NOMO-1 treated with dmso at 0.1 percent for 144 hours (cell line): ENCODE measurements around the gene ZNF10.
A peak's percentile ranks its signal among the peaks of the same experiment; 100 is the strongest.

ENCODE experiments used
- DNase-seq: peaks from one replicate; lab custom pipeline; 2025; ENCODE audit not compliant: unreplicated experiment; lab: John Stamatoyannopoulos, UW

ZNF10 gene

DNA sequence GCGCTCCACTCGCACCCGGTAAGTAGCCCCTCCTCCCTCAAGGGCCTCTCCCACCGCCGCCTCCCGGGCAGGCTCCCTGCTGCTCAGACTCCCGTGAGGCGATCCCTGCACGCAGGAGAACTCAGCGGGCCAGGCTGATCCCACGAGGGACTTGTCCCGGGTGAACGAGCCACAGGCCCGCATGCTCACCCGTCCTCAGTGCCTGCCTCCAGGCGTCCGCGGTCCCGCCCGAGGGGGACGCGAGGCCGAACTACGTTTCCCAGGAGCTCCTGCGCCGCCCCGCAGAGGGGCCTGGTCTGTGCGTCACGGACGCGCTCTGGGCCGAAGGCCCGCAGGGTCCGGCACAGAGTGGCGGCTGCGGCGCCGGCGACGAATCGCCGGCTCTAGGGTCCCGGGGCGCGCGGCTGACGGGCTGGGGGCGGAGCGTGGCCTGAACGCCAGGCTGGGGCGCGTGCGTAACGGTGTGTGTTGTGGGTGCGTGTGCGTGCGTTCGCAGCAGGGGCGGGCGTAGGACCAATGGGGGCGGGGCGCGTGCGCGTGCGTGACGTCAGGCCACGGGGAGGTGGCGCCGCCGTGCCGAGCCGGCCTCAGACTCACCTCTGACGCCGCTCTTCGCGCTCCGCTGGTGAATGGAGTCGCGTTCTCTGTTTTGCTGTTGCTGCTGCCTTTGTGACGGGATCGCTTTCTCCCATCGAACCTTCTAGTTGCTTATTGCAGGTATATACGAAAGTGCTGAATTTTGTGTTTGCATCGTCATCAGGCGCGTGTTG is at the start of gene ZNF10, which contains the start of gene ZNF891:
Gene ZNF10, plus strand, starts transcription at position 590 of the 770 bp plus-strand sequence. CDS start 13,866 bp downstream, outside the sequence.
Gene ZNF891, minus strand, starts transcription at position 237 of the 770 bp plus-strand sequence. CDS start 8,356 bp downstream, outside the sequence.
- DNase-seq, result peak; percentile 93

GRCh38 chr12:133081159-133081780 is 49.2 kb upstream of the ZNF10 start:
- peak; percentile 56 for DNase-seq

DNA sequence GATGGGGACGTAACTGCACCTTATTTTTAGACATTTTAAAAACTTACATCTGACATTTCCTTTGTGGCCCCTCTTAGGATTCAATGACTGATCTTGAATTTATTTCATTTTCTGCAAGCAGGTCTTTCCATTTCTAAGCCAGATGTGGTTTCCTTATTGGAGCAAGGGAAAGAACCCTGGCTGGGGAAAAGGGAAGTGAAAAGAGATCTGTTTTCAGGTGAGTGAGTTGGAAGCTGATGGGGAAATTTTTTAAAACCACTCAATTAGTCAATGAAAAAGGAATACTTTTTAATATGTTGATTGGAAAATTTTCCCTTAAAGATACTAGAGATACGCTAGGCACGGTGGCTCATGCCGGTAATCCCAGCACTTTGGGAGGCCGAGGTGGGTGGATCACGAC is 47.1 kb upstream of the ZNF10 start:
- no peak for DNase-seq

- DNase-seq, result no peak
Measured at GRCh38 chr12:133105620-133106019, 24.8 kb upstream of the ZNF10 start.

DNA sequence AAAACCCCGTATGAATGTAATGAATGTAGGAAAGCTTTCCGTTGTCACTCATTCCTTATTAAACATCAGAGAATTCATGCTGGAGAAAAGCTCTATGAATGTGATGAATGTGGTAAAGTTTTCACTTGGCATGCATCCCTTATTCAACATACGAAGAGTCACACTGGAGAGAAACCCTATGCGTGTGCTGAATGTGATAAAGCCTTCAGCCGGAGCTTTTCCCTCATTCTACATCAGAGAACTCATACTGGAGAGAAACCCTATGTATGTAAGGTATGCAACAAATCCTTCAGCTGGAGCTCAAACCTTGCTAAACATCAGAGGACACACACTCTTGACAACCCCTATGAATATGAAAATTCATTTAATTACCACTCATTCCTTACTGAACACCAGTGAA is 24.2 kb upstream of the ZNF10 start:
- no peak for DNase-seq

- DNase-seq, result no peak
Measured at GRCh38 chr12:133107121-133107520, 23.3 kb upstream of the ZNF10 start.

- no peak for DNase-seq
Measured at GRCh38 chr12:133108150-133108549, 22.3 kb upstream of the ZNF10 start.

GRCh38 chr12:133120385-133121191 is 9.8 kb upstream of the ZNF10 start:
- no peak for DNase-seq

- no peak for DNase-seq
Measured at GRCh38 chr12:133124674-133125073, 5.8 kb upstream of the ZNF10 start.

GRCh38 chr12:133129368-133130037 is 924 bp upstream of the ZNF10 start:
- DNase-seq, result no peak

- DNase-seq, result no peak
Measured at GRCh38 chr12:133130808-133131128, 341 bp downstream of the ZNF10 start.

- no peak for DNase-seq
Measured at GRCh38 chr12:133135747-133136146, 5.3 kb downstream of the ZNF10 start.

- no peak for DNase-seq
Measured at GRCh38 chr12:133145981-133146380, 15.6 kb downstream of the ZNF10 start.

- DNase-seq, result no peak
Measured at GRCh38 chr12:133156125-133156690, 25.8 kb downstream of the ZNF10 start.

GRCh38 chr12:133165776-133166175 is 35.3 kb downstream of the ZNF10 start:
- no peak for DNase-seq

DNA sequence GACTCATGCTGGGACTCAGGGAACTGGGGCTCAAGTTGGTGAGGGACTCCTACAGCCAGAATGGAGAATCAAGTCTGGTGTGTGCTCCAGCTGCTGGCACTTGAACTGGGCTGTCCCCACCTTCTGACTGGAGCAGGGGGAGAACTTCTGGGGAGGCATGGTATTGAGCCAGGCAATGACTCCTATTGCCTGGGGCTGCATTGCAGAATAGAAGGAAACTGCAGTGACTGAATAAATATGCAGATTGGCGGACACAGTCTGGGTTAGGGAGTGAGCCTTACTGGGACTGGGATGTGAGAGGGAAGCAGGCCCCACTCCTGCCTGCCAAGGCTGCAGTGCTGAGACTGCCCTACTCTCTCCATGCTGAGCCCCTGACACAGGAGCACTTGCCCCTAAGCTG is 42.1 kb downstream of the ZNF10 start:
- no peak for DNase-seq

- no peak for DNase-seq
Measured at GRCh38 chr12:133174901-133175300, 44.5 kb downstream of the ZNF10 start.

GRCh38 chr12:133180669-133181068 is 50.2 kb downstream of the ZNF10 start:
- DNase-seq, result no peak

DNA sequence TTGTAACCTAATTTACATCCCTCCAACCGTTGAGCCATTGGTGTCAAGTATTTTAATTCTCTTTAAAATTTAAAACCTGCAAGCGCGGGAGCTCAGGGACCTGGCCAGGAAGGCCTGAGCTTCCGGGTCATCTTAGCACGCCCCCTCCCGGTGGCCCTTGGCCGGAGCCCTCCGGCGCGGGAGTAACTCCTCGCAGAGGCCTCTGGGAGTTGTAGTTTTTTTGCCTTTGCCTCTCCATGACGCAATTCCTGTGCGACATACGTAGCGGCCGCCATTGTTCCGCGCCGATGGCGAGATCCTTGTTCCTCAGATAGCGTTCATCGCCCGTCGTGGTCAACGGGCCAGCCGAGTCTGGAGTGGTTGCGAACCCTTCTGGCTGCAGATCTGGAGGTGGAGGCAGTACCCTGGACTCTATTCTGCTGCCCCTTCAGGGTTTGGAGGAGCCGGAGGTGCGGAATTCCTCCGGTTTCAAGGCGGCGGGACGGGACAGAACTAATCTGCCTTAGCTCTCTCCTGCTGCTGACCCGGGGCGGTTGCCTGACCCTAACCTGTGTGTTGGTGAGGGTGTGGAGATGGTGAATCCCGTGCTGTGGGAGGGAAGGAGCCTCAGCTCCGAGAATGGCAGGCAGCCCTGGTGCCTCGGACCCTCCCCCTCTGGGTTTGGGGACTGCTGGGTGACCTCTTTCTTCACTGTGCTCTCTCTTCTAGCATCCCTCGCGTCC is 51.0 kb downstream of the ZNF10 start, which contains the start of gene ZNF268:
Gene ZNF268, plus strand, starts transcription at position 258 of the 722 bp plus-strand sequence. CDS start 503 bp downstream, outside the sequence.
- DNase-seq, result peak; percentile 90

DNA sequence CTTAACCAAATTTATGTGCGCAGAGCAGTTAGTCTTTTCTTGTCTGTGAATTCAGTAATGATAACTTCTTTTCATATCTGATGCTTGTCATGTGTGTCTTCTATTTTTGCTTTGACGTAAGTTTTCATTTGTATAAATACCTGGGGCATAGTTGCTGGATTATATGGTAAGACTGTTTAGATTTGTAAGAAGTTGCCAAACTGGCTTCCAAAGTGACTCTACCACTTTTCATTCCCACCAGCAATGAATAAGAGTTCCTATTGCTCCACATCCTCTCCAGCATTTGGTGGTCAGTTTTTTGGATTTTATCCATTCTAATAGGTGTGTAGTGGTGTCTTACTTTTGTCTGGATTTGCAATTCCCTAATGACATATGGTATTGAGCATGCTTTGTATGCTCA is 59.7 kb downstream of the ZNF10 start:
- DNase-seq, result no peak
